Endothelial cell (in vitro differentiated cells): ENCODE results near the gene PEX6. TPM values are rescaled to one million over a fixed set of nuclear protein-coding genes. Genes with fewer than 3 reads are reported as not detected.
A peak's percentile ranks its signal among the peaks of the same experiment; 100 is the strongest.

Experiments
- DNase-seq: peaks from one replicate; pipeline ENCODE4 v3.0.0; 2021; ENCODE audit warnings: low spot score
- H3K27ac Mint-ChIP-seq: one replicate; pipeline ENCODE4 v1.8.0; 2021; ENCODE audit warnings: mixed read lengths, inconsistent platforms; ENCODE audit not compliant: unreplicated experiment
- H3K27me3 Mint-ChIP-seq: one replicate; pipeline ENCODE4 v1.8.0; 2021; ENCODE audit warnings: mild to moderate bottlenecking, moderate library complexity, mixed read lengths, inconsistent platforms; ENCODE audit not compliant: unreplicated experiment
- H3K36me3 Mint-ChIP-seq: one replicate; pipeline ENCODE4 v1.8.0; 2021; ENCODE audit warnings: mild to moderate bottlenecking, low read depth, mixed read lengths, inconsistent platforms; ENCODE audit not compliant: unreplicated experiment
- H3K4me1 Mint-ChIP-seq: one replicate; pipeline ENCODE4 v1.8.0; 2021; ENCODE audit warnings: mild to moderate bottlenecking, mixed read lengths, inconsistent platforms; ENCODE audit not compliant: unreplicated experiment
- H3K4me3 Mint-ChIP-seq: one replicate; pipeline ENCODE4 v1.8.0; 2021; ENCODE audit warnings: mild to moderate bottlenecking, mixed read lengths, inconsistent platforms; ENCODE audit not compliant: unreplicated experiment
- H3K9me3 Mint-ChIP-seq: one replicate; pipeline ENCODE4 v1.8.0; 2021; ENCODE audit warnings: mixed read lengths, inconsistent platforms; ENCODE audit not compliant: unreplicated experiment
- CTCF ChIP-seq: fragments of 200-600 bp; sonication (generic); IDR thresholded peaks from one replicate; pipeline ENCODE4 v1.5.0; 2021; ENCODE audit warnings: antibody characterized with exemption; ENCODE audit not compliant: unreplicated experiment
- total RNA-seq: library from RNA; stranded (reverse); fragmentation: NEBNext Ultra II Directional; extraction: Animal tissue kit (Norgen Biotek cat#: 25700); gene quantifications from one replicate; pipeline ENCODE4 v1.2.1, GENCODE V29; 2021; ENCODE audit not compliant: unreplicated experiment

Gene PEX6
- total RNA-seq, 1 donor from 2014 or later: 26.1 TPM

DNA sequence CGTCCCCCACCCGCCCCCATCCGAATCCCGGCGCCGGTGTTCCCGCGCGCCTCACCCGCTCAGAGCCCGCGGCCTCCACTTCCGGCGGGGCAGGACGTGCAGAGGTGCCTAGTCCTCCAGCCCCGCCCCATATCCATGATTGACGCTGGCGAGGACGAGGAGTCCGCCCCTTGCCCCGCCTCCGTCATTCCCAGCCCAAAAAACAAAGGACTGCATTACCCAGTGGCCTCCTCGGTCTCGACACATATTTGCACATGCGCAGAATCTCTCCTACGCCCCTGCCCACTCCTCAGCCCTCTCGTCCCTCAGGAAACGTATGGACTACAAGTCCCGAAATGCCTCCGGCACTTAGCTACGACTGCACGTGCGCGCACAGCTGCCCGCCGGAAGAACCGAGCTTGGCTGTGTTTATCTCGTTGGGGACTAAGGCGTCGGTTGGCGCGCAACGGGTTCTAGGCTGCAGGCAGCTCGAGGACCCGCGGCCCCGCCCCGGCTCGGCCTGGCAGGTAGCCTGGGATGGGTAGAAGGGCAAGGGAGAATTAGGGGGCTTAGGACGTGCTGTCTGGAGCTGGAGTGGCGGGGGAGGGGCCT lies 35.0 kb upstream of the PEX6 start, which contains the start of the genes KLHDC3 and MEA1:
Gene KLHDC3, plus strand, starts transcription at position 407 of the 591 bp plus-strand sequence. CDS start 2,944 bp downstream, outside the sequence.
Gene MEA1, minus strand, starts transcription at position 104 of the 591 bp plus-strand sequence. CDS start 133 bp downstream, outside the sequence.
- Mint-ChIP-seq H3K36me3 (peaks cover 45% of the 10 kb centered on the region), H3K9me3 (no peaks in the 10 kb centered on the region), H3K27me3 (peaks cover 16% of the 10 kb centered on the region), H3K4me3 (peak within 1 kb of the TSS; percentile 94), H3K4me1 (peaks cover 70% of the 10 kb centered on the region), H3K27ac (peak within 1 kb of the TSS; percentile 88)
- TF ChIP-seq CTCF: no peak
- peak; percentile 96 for DNase-seq

GRCh38 chr6:43013097-43013842 lies 34.3 kb upstream of the PEX6 start:
- Mint-ChIP-seq H3K27ac (peak overlapping the region; percentile 72), H3K4me1 (peaks cover 64% of the 10 kb centered on the region), H3K27me3 (peaks cover 14% of the 10 kb centered on the region), H3K36me3 (peaks cover 45% of the 10 kb centered on the region), H3K9me3 (no peaks in the 10 kb centered on the region), H3K4me3 (peak overlapping the region; percentile 94)
- no peak for DNase-seq
- TF ChIP-seq CTCF: no peak

- Mint-ChIP-seq H3K36me3 (peaks cover 50% of the 10 kb centered on the region), H3K4me3 (peak overlapping the region; percentile 94), H3K4me1 (peaks cover 55% of the 10 kb centered on the region), H3K9me3 (no peaks in the 10 kb centered on the region), H3K27ac (peak overlapping the region; percentile 46), H3K27me3 (peaks cover 9% of the 10 kb centered on the region)
- no peak for DNase-seq
- TF ChIP-seq CTCF: no peak
Measured at GRCh38 chr6:43012364-43012763, 33.4 kb upstream of the PEX6 start.

DNA sequence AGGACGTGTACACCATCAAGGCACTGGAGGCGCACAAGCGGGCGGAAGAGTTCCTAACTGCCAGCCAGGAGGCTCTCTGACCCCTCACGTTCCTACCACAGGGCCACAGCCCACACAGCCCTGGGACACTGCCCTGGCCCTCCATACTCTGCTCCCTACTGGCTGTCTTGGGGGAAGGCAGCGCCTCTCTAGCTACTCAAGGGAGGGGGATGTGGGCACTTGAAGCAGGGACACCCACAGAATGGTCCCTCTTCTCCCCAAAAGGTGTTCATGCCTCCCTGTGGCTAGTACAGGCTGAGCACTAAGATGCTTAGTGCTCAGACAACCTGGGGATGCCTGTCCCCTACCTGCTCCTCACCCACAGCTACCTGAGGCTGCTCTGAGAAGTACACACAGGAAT lies 32.2 kb upstream of the PEX6 start:
- peaks cover 9% of the 10 kb centered on the region for H3K27me3 Mint-ChIP-seq
- TF ChIP-seq CTCF: no peak
- DNase-seq: no peak
- H3K4me3 Mint-ChIP-seq: peak overlapping the region; percentile 27
- no peaks in the 10 kb centered on the region for H3K9me3 Mint-ChIP-seq
- H3K36me3 Mint-ChIP-seq: peaks cover 53% of the 10 kb centered on the region
- H3K4me1 Mint-ChIP-seq: peaks cover 44% of the 10 kb centered on the region
- H3K27ac Mint-ChIP-seq: no peak overlapping the region

- Mint-ChIP-seq H3K4me3 (peak overlapping the region; percentile 42), H3K27ac (no peak overlapping the region), H3K27me3 (peaks cover 7% of the 10 kb centered on the region), H3K9me3 (no peaks in the 10 kb centered on the region), H3K4me1 (peaks cover 26% of the 10 kb centered on the region), H3K36me3 (peaks cover 48% of the 10 kb centered on the region)
- no peak for TF ChIP-seq CTCF
- DNase-seq: peak; percentile 31
Measured at GRCh38 chr6:43009124-43009523, 30.1 kb upstream of the PEX6 start.
